Measurements from ENCODE around the gene PDE6H. TPM values are rescaled to one million over a fixed set of nuclear protein-coding genes. Genes with fewer than 3 reads are reported as not detected.
A peak's percentile ranks its signal among the peaks of the same experiment; 100 is the strongest.

The PDE6H gene
- total and polyA plus RNA-seq, 2 donors from 2014 or later, result not detected

GRCh38 chr12:14928931-14929330 lies 43.9 kb upstream of the PDE6H start:
- peaks cover 0 to 6% (median 5%) of the 10 kb centered on the region in 3 donors for H3K4me1 ChIP-seq (ENCODE audit: control insufficient read depth in 2 of 3, insufficient read depth in 2 of 3, low read depth in 1 of 3, low read length in 3 of 3)
- no peaks in the 10 kb centered on the region for H3K9me3 ChIP-seq (ENCODE audit: control insufficient read depth in 2 of 3, insufficient read depth in 1 of 3, low read length in 3 of 3)
- peak overlapping the region in 1 of 2 donors; percentile 20 for H3K27ac ChIP-seq (ENCODE audit: low read depth in 2 of 2, low read length in 2 of 2)
- intact Hi-C loops (cut with DNase I), result no loop called here
- peak overlapping the region; percentile 26 to 33 (median 31) for H3K4me3 ChIP-seq (ENCODE audit: low read length in 3 of 3)
- H3K9ac ChIP-seq (ENCODE audit: low read length in 3 of 3), result peak overlapping the region in 1 of 3 donors; percentile 2
- TF ChIP-seq, protein P1, sequence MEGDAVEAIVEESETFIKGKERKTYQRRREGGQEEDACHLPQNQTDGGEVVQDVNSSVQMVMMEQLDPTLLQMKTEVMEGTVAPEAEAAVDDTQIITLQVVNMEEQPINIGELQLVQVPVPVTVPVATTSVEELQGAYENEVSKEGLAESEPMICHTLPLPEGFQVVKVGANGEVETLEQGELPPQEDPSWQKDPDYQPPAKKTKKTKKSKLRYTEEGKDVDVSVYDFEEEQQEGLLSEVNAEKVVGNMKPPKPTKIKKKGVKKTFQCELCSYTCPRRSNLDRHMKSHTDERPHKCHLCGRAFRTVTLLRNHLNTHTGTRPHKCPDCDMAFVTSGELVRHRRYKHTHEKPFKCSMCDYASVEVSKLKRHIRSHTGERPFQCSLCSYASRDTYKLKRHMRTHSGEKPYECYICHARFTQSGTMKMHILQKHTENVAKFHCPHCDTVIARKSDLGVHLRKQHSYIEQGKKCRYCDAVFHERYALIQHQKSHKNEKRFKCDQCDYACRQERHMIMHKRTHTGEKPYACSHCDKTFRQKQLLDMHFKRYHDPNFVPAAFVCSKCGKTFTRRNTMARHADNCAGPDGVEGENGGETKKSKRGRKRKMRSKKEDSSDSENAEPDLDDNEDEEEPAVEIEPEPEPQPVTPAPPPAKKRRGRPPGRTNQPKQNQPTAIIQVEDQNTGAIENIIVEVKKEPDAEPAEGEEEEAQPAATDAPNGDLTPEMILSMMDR (IDR thresholded peaks at IDR 0.05; ENCODE audit: borderline replicate concordance, extremely low read depth, insufficient read depth), result no peak
- no peaks in the 10 kb centered on the region for H3K36me3 ChIP-seq (ENCODE audit: control insufficient read depth in 2 of 3, insufficient read depth in 3 of 3, low read length in 3 of 3)
- DNase-seq (peak in 4 of 5 donors; percentile 52 to 95 (median 81)), FAIRE-seq (no peak)
- H3K27me3 ChIP-seq (ENCODE audit: control insufficient read depth, insufficient read depth, low read length), result no peaks in the 10 kb centered on the region

DNA sequence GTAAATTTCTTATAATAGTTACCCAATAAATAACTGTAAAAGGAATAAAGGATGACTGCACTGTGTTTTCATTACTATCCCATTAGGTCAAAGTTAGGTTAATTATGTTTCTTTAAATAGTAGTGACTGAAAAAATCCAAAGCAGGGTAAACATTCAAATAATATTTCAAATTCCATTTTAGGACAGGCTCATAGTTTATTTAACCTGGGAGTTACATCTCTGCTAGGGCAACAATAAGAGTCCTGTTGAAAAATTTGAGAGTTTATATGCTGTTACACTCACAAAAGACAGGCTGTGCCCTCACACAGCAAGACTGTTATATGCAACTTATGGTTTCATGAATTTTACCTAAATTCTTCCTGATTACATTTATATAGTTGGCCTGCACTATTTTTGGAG lies 42.5 kb upstream of the PDE6H start:
- intact Hi-C loops (cut with DNase I), result no loop called here
- H3K4me3 ChIP-seq (ENCODE audit: low read length in 3 of 3), result no peak overlapping the region
- peak in 1 of 5 donors; percentile 44 for DNase-seq
- no peak overlapping the region for H3K27ac ChIP-seq (ENCODE audit: low read depth in 2 of 2, low read length in 2 of 2)
- H3K4me1 ChIP-seq (ENCODE audit: control insufficient read depth in 2 of 3, insufficient read depth in 2 of 3, low read depth in 1 of 3, low read length in 3 of 3), result peaks cover 3 to 14% (median 12%) of the 10 kb centered on the region in 3 donors
- TF ChIP-seq, protein P1 (IDR thresholded peaks at IDR 0.05; ENCODE audit: borderline replicate concordance, extremely low read depth, insufficient read depth), result peak; percentile 20
- H3K27me3 ChIP-seq (ENCODE audit: control insufficient read depth, insufficient read depth, low read length), result no peaks in the 10 kb centered on the region
- no peak overlapping the region for H3K9ac ChIP-seq (ENCODE audit: low read length in 3 of 3)
- H3K36me3 ChIP-seq (ENCODE audit: control insufficient read depth in 2 of 3, insufficient read depth in 3 of 3, low read length in 3 of 3), result no peaks in the 10 kb centered on the region
- no peak for FAIRE-seq
- H3K9me3 ChIP-seq (ENCODE audit: control insufficient read depth in 2 of 3, insufficient read depth in 1 of 3, low read length in 3 of 3), result no peaks in the 10 kb centered on the region

DNA sequence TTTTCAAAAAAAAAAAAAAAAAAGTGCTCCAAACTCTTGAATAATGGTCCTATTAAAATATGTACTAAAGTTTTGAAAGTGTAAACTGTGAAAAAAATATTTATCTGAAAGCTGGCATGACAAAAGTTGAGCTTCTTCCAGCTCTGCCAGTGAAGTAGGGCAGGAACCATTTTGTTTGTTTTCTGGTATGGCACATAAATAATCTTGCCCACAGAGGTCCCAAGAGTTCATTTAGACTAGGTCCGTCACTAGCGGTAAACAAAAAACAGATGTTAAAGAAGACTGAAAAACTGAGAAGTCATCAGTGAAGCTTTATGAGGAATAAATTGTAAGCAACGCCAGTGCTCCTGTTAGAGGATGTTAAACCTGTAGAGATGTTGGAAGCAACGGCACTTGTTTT lies 41.5 kb upstream of the PDE6H start:
- no peak overlapping the region for H3K4me3 ChIP-seq (ENCODE audit: low read length in 3 of 3)
- no peak for DNase-seq
- no peaks in the 10 kb centered on the region for H3K27me3 ChIP-seq (ENCODE audit: control insufficient read depth, insufficient read depth, low read length)
- no peaks in the 10 kb centered on the region for H3K36me3 ChIP-seq (ENCODE audit: control insufficient read depth in 2 of 3, insufficient read depth in 3 of 3, low read length in 3 of 3)
- H3K4me1 ChIP-seq (ENCODE audit: control insufficient read depth in 2 of 3, insufficient read depth in 2 of 3, low read depth in 1 of 3, low read length in 3 of 3), result peaks cover 7 to 18% (median 14%) of the 10 kb centered on the region in 3 donors
- no peak overlapping the region for H3K27ac ChIP-seq (ENCODE audit: low read depth in 2 of 2, low read length in 2 of 2)
- FAIRE-seq, result no peak
- no peaks in the 10 kb centered on the region for H3K9me3 ChIP-seq (ENCODE audit: control insufficient read depth in 2 of 3, insufficient read depth in 1 of 3, low read length in 3 of 3)
- intact Hi-C loops (cut with DNase I), result no loop called here
- TF ChIP-seq, protein P1 (IDR thresholded peaks at IDR 0.05; ENCODE audit: borderline replicate concordance, extremely low read depth, insufficient read depth), result no peak
- no peak overlapping the region for H3K9ac ChIP-seq (ENCODE audit: low read length in 3 of 3)

All from kidney (tissue), 14 donors.